GM21529 (cell line): ENCODE data around the gene VWC2L.

Source experiments
- ATAC-seq: cut with Tn5 transposase; IDR thresholded peaks from one replicate; pipeline ENCODE4 v1.9.1; 2021; ENCODE audit not compliant: unreplicated experiment

Gene VWC2L

DNA sequence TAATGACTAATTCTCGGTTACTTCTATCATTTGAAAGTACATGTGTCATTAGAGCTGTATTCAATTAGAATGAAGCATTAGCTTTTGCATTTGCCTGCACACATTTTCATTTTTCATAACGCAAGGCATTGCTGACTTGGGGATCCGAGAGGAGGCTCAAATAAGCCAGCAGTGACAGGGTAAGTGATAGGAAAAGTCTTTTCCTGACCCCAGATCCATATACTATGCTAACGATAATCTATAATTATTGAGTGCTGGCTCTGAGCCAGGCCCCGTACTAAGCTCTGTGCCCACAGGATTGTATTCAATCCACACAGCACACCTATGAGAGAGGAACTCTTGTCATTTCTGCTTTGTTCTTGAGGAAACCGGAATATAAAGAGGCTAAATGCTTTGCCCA lies 168.2 kb downstream of the VWC2L start:
- no peak for ATAC-seq

DNA sequence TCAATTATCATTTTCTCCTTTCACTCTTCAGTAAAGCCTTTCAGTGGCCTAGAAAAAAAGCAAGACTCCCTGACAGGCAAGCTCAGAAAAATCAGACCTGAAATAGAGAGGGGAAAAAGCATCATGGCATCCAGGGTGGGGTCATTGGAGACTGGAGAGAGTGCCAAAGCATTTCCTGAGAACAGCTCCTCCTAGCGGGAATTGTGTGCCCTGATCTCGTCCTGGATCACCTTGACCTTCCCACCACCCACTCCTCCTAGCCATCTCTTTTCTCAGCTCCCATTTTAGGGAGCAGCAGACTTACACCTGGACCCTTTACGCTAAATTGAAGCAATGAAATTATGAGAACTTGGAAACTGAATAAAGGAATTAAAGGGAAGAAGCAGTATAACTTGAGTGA lies 176.6 kb downstream of the VWC2L start:
- no peak for ATAC-seq

DNA sequence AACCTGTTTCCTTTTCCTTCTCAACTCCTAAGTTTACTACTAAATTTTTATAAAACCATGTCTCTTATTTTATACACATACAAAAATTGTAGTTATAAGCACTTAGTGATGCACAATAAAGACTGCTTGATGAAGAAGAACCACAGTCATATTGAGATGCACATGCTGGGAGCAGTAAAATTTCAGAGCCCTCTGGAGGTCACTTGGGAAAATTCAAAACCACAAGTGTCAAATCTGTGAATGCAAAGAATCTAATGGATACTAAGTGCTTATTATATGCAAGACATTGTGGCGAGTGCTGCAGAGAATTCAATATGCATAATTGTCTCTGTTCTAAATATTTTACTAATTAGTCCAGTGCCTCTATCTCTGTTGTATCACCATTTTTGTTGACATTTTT lies 180.5 kb downstream of the VWC2L start:
- no peak for ATAC-seq

DNA sequence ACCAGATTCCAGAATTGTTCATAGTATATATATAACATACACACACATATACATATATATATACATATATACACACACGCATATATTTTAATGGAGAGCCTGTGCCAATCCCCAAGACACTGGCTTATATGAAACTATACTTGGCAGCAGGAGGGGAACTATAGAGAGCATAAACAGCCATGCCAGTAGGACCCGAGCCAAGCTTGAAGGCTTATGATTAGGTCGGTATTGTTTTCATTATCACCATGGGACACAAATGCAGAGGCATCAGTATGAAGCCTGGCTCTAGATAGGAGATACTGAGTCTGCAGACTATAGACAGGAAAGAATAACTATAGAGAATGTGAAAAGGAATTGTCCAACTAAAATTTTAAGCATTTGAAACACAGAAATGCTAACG lies 181.2 kb downstream of the VWC2L start:
- ATAC-seq: no peak

DNA sequence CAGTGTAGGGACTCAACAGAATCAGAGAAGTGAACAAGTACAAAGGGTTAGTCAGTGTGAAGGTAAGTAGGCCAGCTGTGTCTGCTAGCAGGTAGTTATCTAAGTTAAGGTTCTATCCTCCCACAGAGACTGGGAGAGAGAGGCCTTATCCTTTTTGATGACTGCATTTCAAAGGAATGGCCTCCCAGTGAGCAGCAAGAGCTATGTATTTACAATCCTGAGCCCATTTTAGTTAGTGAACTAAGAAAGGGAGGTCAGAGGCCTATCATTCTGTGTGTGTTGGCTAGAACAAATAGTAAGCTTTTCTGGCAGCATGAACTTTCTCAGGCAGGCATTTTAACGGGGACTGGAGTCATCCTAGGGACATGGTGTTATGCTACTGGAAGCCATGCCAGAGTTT lies 182.9 kb downstream of the VWC2L start:
- ATAC-seq: no peak

DNA sequence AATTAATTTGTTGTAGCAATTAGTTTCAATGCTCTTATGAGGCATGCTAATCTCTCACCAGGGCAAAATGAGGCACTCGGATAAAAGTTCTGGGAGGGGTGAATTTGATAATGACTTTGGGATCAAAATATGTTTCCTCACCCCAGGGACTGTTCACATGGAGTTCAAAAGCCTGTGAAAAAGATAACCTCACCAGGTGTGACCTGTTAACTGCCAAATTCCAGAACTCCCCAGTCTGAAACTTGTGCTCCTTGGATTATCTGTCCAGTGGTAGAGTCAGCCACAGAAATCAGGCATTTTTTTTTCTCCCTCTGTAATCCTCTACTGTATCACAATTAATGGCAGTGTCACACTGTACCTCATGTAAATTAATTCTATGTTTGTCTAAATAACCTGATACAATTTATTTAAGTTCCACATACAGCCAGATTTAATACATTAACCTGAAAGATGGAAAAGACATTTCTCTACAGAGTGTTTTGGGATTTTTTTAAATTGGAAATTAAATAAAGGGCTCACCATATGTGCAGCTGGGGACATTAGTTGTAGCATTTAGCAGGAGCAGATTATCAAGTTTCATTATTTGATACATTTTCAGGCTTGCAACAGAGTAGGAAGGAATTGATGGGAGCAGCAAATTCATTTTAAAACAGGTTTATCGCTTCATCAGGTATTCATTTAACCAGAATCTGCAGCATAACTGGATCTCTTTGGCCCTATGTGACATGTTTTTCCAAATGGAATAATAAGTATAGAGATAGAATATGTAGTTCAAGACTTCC lies 191.2 kb downstream of the VWC2L start:
- no peak for ATAC-seq

DNA sequence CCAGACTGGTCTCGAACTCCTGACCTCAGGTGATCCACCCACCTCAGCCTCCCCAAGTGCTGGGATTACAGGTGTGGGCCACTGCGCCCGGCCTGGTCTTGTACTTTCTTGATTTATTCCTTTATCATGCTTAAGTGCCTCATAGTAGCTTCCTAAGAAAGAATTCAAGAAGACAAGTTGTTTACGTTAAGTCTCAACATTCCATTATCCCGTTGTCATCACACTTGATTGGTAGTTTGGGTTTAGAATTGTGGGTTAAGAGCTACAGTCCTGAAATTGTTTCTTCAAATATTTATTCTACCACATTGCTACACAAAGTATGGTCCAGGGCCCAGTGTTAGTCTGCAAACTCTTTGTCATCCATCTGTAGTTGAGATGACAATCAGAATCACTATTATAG lies 194.0 kb downstream of the VWC2L start:
- no peak for ATAC-seq

DNA sequence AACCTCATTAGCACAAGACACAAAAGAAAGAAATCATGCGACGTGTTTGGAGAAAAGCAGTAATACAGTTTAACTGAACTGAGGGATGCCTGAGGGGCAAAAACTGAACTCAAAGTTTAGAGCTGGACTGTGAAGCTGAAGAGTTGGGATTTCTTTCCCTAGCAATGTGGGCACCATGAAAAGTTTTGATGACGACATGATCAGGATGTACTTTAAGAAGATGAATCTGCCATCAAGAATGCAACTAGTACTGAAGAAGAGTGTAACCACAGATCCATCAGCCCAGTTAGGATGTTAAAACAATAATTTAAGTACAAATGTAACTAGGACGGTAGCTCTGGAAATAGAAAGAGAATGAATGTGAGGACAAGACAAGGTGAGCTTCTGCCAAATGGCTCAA lies 196.2 kb downstream of the VWC2L start:
- ATAC-seq: no peak

DNA sequence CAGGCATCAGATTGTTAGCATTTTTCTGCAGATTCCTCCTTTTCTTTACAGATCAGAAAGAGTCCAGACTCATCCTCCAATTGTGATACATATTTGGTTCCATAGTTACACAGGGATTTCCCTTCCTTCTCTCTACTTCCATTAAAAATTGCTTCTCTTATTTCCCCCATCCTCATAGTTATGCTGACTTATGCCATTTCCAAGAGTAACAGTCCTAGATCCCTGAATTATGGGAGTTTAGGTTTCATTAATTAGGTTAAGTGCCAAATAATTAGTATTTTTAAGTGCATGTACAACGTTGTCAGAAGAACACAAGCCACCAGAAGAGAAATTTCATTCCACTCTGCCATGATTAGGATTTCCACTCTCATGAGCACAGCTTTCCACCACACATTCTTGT lies 200.2 kb downstream of the VWC2L start:
- no peak for ATAC-seq

DNA sequence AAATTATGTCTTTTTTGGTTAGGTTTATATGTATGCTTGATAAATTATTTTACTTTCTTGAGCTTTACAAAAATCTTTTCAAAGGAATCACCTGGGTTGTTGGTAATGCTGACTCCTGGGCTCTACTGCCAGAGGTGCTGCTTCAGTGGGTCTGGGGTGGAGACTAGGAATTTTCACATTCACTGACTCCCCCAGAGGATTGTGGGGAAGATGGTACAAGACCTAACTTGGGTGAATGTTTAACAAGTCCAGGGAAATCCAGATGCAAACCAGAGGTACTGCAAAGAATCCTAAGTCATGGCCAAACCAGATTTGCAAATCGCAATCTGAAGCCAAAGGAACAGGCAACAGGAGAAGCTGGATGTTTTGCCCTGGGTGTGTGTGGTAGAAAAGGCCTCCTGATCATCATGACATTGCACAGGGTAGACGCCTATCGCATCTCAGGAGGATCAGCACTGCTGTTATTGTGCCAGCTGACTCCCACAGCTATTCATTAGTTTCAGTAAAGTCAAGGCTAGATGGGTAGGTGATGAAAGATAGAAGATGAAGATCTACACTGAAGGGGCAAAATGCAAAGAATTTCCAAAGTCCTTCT lies 213.4 kb downstream of the VWC2L start:
- no peak for ATAC-seq

DNA sequence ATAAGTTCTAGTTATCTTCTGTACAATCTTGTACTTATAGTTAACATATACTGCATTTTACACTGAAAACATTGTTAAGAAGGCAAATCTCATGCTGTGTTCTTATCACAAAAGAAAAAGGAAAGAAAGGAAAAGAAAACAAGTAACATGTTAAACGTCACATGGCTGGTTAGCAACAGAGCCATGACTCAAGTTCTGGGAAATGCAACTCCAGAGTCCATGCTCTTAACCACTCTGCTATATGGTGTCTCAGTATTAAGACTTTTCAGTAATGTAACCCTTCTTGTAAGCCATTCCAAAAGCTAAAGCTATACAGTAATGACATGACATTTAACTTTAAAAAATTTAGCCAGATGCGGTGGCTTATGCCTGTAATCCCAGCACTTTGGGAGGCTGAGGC lies 217.2 kb downstream of the VWC2L start:
- no peak for ATAC-seq
